GM08714 (cell line): ENCODE results near the gene THOC3.
"Not testable (repeated sequence)": the region's sequence is repeated elsewhere in the genome, so short reads cannot be mapped to it uniquely, and the experiment has no call there.

ENCODE experiments used
- H3K4me3 ChIP-seq: fragments of 200-500 bp; sonication (Bioruptor generic); 2 replicates; pipeline ENCODE4 v1.5.1; 2014; ENCODE audit warnings: mild to moderate bottlenecking, low read length, inconsistent platforms

THOC3 gene, protein sequence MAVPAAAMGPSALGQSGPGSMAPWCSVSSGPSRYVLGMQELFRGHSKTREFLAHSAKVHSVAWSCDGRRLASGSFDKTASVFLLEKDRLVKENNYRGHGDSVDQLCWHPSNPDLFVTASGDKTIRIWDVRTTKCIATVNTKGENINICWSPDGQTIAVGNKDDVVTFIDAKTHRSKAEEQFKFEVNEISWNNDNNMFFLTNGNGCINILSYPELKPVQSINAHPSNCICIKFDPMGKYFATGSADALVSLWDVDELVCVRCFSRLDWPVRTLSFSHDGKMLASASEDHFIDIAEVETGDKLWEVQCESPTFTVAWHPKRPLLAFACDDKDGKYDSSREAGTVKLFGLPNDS

DNA sequence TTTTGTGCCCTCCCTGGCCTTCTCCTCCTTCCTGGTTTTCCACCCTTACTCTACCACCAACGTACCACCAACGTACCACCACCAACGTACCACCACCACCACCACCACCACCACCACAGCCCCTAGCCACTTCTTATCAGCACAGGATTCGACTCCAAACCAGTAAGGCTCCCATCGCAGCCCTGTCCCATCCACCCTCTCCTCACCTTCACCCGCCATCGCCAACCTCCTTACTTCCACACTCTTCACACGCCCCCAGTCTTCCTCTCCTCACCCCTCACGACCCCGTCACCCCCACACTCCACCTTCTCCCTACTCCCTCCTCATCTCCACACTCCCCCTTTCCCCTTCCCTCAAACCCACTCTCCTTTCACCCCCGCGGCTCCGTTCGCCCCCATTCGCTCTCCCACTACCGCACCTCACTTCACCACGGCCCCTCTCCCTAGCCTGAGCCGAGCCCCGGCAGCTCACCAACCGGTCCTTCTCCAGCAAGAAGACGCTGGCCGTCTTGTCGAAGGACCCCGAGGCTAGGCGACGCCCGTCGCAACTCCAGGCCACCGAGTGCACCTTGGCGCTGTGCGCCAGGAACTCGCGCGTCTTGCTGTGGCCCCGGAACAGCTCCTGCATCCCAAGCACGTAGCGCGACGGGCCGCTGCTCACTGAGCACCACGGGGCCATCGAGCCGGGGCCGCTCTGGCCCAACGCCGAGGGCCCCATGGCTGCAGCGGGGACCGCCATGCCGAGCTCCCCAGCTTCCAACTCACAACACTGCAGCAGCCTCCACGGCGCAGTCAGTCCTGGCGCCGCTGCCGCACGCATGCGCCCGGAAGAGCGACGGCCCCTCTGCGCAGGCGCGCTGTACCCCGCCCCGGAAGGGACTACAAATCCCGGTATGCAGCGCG is at the start of gene THOC3:
Gene THOC3, minus strand, starts transcription at position 845 of the 902 bp plus-strand sequence. Its CDS starts 107 bp downstream, at position 738.
- H3K4me3 ChIP-seq, result peak within 1 kb of the TSS; percentile 89; the same call in 1 of the 2 replicates

DNA sequence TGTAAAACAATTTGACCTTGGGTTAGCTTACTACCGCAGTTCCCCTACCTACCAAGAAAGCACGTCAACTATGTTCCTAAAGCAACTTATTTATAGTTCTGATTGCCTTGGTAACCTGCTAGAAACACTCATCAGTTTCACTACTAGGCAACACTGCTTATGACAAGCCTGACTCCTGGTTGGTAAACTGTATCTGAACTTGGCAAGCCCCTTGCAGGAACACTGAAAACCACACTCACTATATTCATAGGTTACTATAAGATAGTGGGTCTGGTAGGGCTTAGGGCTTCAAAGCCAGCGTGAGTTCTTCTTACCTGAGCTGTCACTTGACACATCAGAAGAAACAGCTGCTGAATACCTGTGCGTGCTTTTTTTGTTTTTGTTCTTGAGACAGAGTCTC is 49.2 kb upstream of the THOC3 start:
- not testable (repeated sequence) for H3K4me3 ChIP-seq

DNA sequence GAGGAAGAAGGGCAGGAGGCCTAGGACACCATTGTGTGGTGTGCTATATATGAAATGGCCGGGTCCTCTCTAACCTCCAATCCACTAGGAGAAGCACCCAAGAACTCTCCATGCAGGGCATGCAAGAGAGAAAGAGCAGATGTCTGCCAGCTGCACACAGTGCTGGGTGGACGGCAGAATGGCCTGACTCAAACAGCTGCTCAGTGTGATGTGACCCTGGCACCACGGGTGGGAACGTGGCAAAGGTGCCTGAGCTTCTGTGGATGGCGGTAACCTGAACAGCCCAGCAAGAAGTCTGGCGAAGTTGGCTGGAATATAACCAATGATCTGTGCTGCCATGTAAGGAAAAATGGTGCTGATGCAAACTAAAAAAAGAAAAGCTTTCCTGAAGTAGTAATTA is 46.2 kb upstream of the THOC3 start:
- H3K4me3 ChIP-seq, result not testable (repeated sequence)

DNA sequence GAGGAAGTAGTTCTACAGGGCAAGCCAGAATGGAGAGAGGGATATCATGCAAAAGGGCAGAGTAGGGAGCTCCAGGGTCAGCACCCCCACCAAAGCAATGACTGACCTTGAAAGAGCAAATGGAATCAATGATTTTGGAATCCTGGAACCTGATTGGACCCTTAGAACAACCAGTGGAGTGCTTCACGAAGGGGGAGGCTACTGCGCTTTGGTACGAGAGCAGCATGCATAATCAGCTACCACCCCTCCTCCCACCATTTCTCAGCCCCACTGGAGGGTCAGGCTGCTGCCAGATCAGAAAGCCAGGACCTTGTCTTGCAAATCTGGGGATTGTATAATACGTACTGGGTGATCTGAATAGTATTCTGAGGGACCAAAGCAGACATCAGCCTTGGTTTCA is 43.0 kb upstream of the THOC3 start:
- H3K4me3 ChIP-seq, result not testable (repeated sequence)

DNA sequence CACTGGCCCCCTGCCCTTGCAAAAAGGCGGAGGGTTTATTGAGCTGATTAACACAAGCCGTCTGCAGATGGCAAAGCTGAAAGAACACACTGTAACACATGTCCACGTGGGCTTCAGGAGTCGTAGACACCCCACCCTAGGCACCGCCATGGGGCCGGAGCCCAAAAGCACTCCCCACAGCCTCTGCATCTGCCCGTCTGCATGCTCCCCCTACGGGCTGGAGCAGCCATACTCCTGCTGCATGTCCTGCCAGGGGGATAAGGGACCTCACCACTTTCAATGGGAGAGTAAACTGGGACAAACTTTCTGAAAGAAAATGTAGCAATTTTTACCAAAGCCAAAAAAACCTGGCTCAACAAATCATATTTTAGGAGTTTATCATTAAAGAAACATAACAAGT is 42.1 kb upstream of the THOC3 start:
- H3K4me3 ChIP-seq, result not testable (repeated sequence)

DNA sequence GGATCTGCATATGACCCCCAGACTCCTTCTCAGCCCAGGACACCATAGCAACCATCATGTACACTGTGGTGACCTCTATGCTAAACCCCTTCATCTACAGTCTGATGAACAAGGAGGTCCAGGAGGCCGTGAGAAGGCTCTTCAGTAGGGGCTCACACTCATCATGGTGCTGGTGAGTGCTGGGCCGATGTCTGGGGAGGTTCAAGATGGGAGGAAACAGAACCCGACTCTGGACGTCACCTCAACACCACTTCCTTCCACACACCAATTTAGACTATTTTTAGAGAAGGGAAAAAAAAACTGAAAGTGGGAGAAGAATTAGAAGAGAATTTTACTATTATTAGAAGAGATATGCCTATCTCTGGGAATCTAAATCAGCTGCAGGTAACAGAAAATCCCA is 39.1 kb upstream of the THOC3 start:
- not testable (repeated sequence) for H3K4me3 ChIP-seq

DNA sequence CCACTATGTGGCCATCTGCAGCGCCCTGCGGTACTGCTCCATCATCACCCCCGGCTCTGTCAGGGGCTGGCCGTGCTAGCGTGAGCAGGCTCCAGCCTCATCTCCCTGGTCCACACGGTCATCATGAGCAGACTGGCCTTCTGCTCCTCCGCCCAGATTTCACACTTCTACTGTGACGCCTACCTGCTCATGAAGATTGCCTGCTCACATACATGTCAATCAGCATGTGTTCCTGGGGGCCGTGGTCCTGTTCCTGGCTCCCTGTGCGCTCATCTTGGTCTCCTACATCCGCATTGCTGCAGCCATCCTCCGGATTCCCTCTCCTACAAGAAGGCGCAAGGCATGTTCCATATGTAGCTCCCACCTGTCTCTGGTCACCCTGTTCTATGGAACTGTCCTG is 38.7 kb upstream of the THOC3 start:
- not testable (repeated sequence) for H3K4me3 ChIP-seq

DNA sequence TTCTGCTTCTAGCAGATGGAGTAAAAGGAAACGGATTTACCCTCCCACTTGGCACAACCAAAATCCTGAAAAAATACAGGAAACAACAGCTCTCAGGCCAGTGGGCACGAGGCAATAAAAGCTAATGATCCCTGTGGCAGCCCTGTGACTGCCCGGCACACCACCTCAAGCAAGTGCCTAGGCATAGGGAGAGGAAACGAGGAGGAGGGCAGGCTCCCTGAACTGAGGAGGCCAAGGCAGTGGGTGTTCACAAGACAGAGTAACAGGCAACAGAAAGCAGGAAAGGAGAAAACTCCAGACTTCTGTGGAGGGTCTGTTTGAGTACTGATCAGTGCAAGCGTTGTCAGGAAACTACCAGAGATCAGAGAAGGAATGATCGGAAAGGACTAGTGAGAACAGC is 29.9 kb upstream of the THOC3 start:
- H3K4me3 ChIP-seq, result not testable (repeated sequence)

DNA sequence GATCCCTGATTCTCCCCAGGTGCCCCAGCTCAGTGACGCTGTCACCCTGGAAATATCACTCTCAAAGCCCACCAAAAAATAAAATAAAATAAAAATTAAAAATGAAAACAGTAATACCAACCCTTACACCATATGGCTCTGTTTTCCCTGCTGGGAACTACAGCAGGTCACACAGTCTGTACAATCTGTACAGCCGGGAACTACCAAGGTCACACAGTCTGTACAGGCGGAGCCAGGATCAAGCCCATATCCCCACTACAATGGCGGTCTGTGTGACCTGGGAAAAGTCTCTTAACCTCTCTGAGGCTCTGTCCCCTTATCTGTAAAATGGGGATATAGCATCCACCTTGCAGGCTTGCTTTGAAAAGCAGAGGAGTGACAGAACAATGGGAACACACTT is 29.4 kb upstream of the THOC3 start:
- not testable (repeated sequence) for H3K4me3 ChIP-seq

DNA sequence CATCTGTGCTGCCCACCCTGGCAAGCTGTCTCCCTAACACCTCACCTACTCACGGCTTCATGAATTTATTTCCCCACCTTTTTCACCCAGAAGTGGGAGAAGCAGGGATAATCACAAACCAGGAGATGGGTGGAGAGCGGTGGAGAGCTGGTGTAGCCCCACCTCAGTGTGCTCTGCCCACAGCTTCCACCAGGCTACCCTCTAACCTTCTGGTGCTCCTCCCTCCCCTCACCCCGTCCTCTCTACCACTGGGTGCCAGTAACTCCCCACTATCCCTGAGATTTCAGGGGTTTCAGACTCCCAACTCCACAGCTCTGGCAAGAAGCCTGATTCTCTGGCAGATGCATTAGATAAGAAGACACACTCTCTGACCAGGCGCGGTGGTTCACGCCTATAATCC is 28.7 kb upstream of the THOC3 start:
- not testable (repeated sequence) for H3K4me3 ChIP-seq

DNA sequence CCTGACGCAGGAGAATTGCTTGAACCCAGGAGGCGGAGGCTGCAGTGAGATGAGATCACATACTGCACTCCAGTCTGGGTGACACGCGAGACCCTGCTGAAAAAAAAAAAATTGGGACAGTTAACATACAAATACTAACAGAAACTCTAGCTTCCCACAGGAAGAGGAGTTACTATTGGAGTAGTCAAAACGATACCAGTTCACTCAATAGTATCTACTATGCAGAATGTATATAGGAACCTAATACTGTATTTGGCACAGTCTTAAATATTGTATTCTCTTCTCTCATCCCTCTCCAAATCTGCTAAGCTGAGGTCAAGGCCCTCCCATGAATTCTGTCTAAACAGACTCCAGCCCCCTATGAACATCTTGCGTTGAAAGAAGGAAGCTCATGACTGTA is 27.4 kb upstream of the THOC3 start:
- H3K4me3 ChIP-seq, result not testable (repeated sequence)

DNA sequence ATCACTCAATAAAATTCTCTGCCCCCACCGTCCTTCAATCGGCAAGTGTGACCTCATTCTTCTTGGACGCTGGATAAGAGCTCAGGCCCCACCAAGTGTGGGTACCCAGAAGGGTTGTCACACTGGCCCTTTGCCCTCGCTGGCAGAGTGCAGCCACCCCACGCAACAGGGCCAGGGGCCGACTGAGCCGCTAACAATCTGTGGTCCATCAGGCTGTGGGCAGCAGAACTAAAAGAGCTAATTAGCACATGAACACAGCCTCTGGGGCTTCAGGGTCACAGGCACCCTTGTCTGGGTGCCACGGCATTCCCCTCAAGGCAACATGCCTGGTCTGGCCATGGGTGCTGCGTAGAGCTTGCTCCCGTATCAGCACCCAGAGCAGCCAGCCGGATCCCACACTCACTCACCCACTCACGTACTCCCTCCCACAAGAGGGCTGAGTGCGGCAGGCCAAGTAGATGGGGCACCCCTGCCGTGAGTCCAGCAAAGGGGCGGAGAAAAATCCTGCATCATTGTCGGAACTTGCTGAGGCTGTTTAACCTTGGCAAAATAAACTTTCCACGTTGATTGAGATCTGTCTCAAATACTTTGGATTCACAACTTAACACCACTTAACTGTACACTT is 11.4 kb upstream of the THOC3 start:
- not testable (repeated sequence) for H3K4me3 ChIP-seq

DNA sequence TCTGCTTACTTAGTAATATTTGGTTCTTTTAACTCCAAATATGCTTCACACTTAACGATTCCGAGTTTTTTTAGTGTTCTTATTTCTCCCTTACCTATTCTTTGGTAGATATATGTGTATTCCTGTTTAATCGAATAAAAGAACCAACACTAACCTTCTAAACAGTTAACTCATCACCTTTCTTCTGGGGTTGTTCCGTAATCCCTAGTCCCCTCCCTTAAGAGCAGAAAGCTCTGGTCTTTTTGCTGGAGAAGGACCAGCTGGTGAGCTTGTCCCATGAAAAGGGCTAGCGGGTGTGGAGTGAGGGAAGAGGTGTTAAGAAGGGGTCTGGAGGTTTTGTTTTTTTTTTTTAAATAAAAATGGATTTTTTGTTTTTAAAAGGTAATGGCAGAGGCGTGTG is 266 bp upstream of the THOC3 start:
- H3K4me3 ChIP-seq, result peak overlapping the region; percentile 41; the same call in 1 of the 2 replicates

DNA sequence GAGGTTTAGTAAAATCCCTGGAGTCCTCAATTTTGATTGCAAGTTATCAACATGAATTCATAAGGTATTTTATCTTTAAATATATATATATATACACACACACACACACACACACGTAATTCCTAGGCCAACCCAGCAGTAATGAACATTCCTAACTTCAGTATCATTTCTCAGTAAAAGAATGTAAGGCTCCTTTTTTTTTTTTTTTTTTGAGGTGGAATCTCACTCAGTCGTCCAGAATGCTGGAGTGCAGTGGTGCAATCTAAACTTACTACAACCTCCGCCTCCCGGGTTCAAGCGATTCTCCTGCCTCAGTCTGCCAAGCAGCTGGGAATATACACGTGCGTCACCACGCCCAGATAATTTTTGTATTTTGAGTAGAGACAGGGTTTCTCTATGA is 5.8 kb downstream of the THOC3 start:
- not testable (repeated sequence) for H3K4me3 ChIP-seq

DNA sequence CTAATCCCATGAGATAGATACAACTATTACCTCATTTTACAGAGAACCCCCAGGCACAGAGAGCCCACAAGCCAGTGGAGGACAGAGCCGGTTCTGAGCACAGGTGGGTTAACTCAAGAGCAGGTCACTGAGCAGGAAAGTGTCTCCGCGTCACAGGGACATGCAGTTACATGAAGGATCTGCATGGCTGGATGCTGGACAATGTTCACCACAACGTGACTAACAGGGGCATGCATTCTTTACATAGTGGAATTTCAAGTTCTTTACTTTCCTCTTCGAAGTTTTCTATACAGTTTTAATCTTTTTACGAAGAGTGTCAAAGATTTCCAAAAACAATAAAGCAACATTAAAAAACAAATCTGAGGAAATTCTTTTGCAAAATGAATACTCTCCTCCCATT is 7.9 kb downstream of the THOC3 start:
- not testable (repeated sequence) for H3K4me3 ChIP-seq

DNA sequence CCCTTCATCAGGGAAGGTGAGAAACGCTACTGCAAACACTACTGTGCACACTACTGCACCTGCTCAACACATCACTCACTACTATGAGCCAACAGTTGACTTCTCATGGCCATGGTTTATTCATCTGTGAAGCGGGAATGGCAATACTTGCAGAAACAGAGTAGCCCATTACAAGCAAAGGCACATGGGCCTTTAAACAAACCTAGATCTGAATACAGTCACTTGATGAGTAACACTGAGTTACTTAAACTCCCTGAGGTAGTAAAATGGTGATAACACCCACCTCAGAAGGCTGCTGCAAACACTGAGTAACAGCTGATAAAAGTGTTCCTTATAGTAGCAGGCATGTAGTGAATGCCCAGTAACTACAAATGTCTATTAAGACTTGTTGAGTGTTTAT is 9.6 kb downstream of the THOC3 start:
- not testable (repeated sequence) for H3K4me3 ChIP-seq

DNA sequence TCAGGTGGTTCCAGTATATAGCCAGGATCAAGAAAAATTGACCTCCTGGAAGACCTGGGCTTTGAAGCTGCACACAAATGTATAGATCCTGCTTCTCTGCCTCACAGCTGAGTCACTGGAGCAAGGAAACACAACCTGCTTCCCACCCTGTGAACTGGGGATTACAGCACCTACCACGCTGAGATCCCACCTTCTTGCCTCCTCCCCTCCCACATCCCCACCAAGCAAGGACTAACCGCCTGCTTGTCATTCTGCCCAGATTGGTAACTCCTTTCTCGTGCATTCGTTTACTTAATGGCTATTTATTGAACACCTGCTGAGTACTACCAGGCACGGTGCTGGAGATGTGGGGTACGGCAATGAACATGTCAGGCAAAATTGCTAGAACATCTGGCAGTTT is 14.0 kb downstream of the THOC3 start:
- H3K4me3 ChIP-seq, result not testable (repeated sequence)

DNA sequence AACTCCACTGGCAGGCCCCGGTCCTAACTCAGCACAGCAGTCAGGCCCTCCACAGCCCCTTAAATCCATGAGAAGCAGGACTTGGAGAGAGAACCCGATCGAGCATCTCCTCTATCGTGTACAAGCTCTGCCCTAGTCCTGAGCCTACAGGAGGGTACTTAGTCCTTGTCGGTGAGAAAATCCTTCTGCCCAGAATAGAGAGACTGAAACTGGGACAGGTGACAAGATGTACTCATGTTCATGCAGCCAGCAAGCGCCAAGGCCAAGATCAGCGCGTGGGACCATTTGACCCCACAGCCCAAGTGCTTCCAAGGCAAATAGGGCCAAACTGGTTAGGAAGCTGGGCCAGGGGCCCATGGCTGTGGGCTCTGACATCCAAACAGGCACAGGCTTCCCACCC is 15.3 kb downstream of the THOC3 start:
- H3K4me3 ChIP-seq, result not testable (repeated sequence)

DNA sequence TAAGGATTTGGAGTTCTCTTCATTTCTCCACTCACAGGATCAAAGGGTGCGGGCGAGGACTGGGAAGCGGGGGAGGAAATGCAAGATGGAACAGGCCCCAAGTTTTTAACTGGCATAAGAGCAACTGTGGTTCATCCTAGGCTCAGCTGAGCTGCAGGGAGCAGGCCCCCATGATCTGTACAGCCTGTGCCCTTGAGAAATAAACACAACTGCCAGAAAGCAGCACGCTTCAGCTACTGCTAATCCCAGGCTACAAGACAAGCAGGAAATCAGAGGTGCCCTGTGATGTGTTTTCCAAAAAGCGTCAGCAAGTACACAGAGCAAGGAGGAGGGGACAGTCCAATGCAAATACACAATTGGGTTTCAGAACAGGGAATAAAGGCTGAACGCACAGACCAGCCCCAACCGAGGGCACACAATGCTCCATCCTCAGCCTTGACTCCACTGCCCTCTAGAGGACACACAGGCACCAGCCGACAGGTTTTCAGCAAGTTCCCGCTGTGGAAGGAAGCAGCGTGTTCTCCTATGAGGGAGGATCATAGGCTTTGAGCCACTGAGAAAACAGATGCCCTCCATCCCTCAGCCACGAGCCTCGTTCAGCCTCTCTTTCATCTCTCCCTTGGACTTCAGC is 16.7 kb downstream of the THOC3 start:
- not testable (repeated sequence) for H3K4me3 ChIP-seq

DNA sequence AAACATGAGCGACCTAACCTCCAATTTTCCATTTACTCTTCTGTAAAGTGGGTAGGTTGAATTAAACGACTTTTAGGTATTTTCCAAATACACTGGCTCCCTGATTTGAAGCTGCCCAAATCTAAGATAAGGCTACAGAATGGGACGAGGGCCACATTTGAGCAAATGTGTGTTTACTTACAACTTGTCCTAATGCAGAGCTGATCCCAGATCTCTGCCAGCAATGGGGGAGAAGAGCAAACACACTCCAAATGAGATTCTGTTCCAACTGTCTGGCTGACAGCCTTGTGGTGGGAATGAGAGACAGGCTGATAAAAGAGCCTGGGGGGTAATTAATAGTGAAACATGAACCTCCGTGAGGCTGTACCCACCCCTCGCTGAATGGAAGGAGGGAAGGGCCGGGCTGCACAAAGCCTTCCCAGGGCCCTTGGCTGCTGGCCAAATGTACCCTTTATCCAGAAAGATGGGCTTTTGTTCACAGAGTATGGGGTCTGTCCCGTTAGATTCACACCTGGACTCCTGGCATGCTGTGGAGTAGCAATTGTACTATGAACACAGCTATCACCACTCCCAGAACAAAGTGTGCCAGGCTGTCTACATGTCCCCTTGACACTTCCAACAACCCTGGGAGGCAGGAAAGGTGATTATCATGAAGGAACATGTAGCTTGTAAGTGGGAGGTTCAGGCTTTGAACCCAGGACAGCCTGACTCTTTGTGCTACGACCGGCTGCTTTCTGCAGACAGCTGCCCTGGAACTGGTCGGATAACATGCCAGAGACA is 19.6 kb downstream of the THOC3 start:
- H3K4me3 ChIP-seq, result not testable (repeated sequence)

DNA sequence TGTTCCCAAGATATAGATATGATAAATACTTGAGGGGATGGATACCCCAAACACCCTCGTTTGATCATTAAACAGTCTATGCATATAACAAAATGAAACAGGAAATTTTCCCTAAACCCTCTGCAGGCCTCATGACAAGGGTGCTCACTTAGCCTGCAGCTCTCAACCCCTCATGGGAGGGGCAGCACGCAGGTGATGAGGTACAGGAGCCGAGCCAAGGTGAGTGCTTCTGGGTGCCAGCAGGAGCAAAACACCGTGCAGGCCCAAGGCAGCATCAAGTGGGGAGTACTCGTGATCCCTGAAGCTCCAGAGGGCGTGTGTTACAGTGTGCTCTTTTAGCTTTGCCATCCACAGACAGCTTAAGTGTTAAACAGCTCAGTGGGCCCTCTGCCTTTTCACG is 24.9 kb downstream of the THOC3 start:
- H3K4me3 ChIP-seq, result not testable (repeated sequence)
